Hematopoietic multipotent progenitor cell treated with erythropoietin and hydrocortisone succinate and interleukin-3 and kit ligand, for 6 days (in vitro differentiated cells): ENCODE data around the gene NSUN4.

Source experiments
- DNase-seq: peaks from one replicate; pipeline ENCODE4 v3.0.0-alpha.2; 2015

NSUN4 gene

GRCh38 chr1:46368791-46369190 is 28.2 kb downstream of the NSUN4 start:
- no peak for DNase-seq

- DNase-seq: peak; percentile 29
Measured at GRCh38 chr1:46369542-46370213, 29.1 kb downstream of the NSUN4 start.

GRCh38 chr1:46370214-46370633 is 29.6 kb downstream of the NSUN4 start:
- DNase-seq: peak; percentile 74

GRCh38 chr1:46372431-46372830 is 31.8 kb downstream of the NSUN4 start:
- DNase-seq: no peak

- DNase-seq: no peak
Measured at GRCh38 chr1:46379996-46380395, 39.4 kb downstream of the NSUN4 start.

- DNase-seq: no peak
Measured at GRCh38 chr1:46380508-46380907, 39.9 kb downstream of the NSUN4 start.

GRCh38 chr1:46393510-46393909 is 52.9 kb downstream of the NSUN4 start:
- no peak for DNase-seq

- peak; percentile 61 for DNase-seq
Measured at GRCh38 chr1:46394108-46394871, 53.7 kb downstream of the NSUN4 start, which contains the start of gene FAAH. Gene FAAH, plus strand, starts transcription at chr1:46394317. Its CDS starts 32 bp downstream, at chr1:46394349.

- DNase-seq: no peak
Measured at GRCh38 chr1:46394872-46395465, 54.4 kb downstream of the NSUN4 start.

- DNase-seq: no peak
Measured at GRCh38 chr1:46396441-46397398, 56.1 kb downstream of the NSUN4 start.

- DNase-seq: no peak
Measured at GRCh38 chr1:46399307-46399706, 58.7 kb downstream of the NSUN4 start.

- DNase-seq: no peak
Measured at GRCh38 chr1:46400421-46400820, 59.8 kb downstream of the NSUN4 start.

GRCh38 chr1:46401154-46401913 is 60.7 kb downstream of the NSUN4 start:
- DNase-seq: no peak

- DNase-seq: peak; percentile 51
Measured at GRCh38 chr1:46401964-46402626, 61.5 kb downstream of the NSUN4 start.

GRCh38 chr1:46403916-46404315 is 63.3 kb downstream of the NSUN4 start:
- DNase-seq: no peak

GRCh38 chr1:46404482-46405196 is 64.0 kb downstream of the NSUN4 start:
- DNase-seq: peak; percentile 43

GRCh38 chr1:46405197-46405555 is 64.6 kb downstream of the NSUN4 start:
- no peak for DNase-seq

GRCh38 chr1:46405724-46406123 is 65.1 kb downstream of the NSUN4 start:
- no peak for DNase-seq

- DNase-seq: no peak
Measured at GRCh38 chr1:46406881-46407608, 66.4 kb downstream of the NSUN4 start.

GRCh38 chr1:46407636-46408035 is 67.0 kb downstream of the NSUN4 start:
- no peak for DNase-seq
